K562 (cell line): Measurements from ENCODE around the gene G6PC3. TPM values are rescaled to one million over a fixed set of nuclear protein-coding genes. Genes with fewer than 3 reads are reported as not detected.

ENCODE experiments used
- ARHGAP35 ChIP-seq: fragments of 450-650 bp; IDR thresholded peaks from 2 replicates; pipeline ENCODE4 v1.6.1; 2018; ENCODE audit not compliant: partially characterized antibody
- CBX8 ChIP-seq: fragments of 200-600 bp; sonication (generic); IDR thresholded peaks from 2 replicates; pipeline ENCODE4 v1.6.1; 2012; ENCODE audit warnings: borderline replicate concordance, mixed run types, low read depth, mild to moderate bottlenecking, moderate library complexity, mixed read lengths, low read length, control low read depth, inconsistent platforms; ENCODE audit not compliant: poor library complexity, severe bottlenecking; ENCODE audit errors: extremely low read depth
- GATA2 ChIP-seq: sonication (generic); formaldehyde crosslinking; IDR thresholded peaks from 2 replicates; pipeline ENCODE4 v1.4.0; 2020; ENCODE audit warnings: mild to moderate bottlenecking, missing genetic modification reagents
- HMG20A ChIP-seq: fragments of 450-650 bp; formaldehyde crosslinking; conservative IDR thresholded peaks from 2 replicates; pipeline ENCODE4 v1.4.0; 2020; ENCODE audit warnings: mild to moderate bottlenecking, mixed read lengths
- MCM3 ChIP-seq: fragments of 450-650 bp; IDR thresholded peaks from 2 replicates; pipeline ENCODE4 v1.6.1; 2016
- MYC ChIP-seq, 2 experiments: fragments of 250-450 bp in 1 of 2; sonication (Bioruptor Pico) in 1 of 2; IDR thresholded peaks; 2 replicates each; pipeline versions ENCODE4 v1.5.1 to v1.6.1; 2012 to 2021; ENCODE audit warnings: low read depth in 2 of 2, borderline replicate concordance in 1 of 2, improper control_type of control experiment in 1 of 2, low read length in 1 of 2, mild to moderate bottlenecking in 1 of 2, moderate library complexity in 1 of 2
- NCOA4 ChIP-seq: fragments of 450-650 bp; IDR thresholded peaks from 2 replicates; pipeline ENCODE4 v1.6.1; 2018; ENCODE audit warnings: mild to moderate bottlenecking; ENCODE audit not compliant: partially characterized antibody
- PHB ChIP-seq: fragments of 250-450 bp; sonication (Bioruptor Pico); IDR thresholded peaks from 2 replicates; pipeline ENCODE4 v1.5.0; 2021
- PML ChIP-seq: IDR thresholded peaks from 2 replicates; pipeline ENCODE4 v1.6.1; 2012; ENCODE audit warnings: low read length, inconsistent platforms
- POLR2H ChIP-seq: IDR thresholded peaks from 2 replicates; pipeline ENCODE4 v1.6.1; 2016; ENCODE audit warnings: missing genetic modification characterization, low read depth, mild to moderate bottlenecking, control low read depth, missing compliant biosample characterization, moderate library complexity
- SMAD1 ChIP-seq: fragments of 150-350 bp; IDR thresholded peaks from 2 replicates; pipeline ENCODE4 v1.6.1; 2014; ENCODE audit warnings: low read length, low read depth; ENCODE audit not compliant: partially characterized antibody
- TBL1XR1 ChIP-seq, 2 experiments: IDR thresholded peaks; 2 replicates each; pipeline ENCODE4 v1.6.1; 2012; ENCODE audit warnings: improper control_type of control experiment in 2 of 2, low read length in 2 of 2, mild to moderate bottlenecking in 1 of 2
- TEAD1 ChIP-seq, 2 experiments: fragments of 450-650 bp in 1 of 2; sonication (generic) in 1 of 2; formaldehyde crosslinking; IDR thresholded peaks; 2 replicates each; pipeline versions ENCODE4 v1.4.0 to v1.8.0; 2020 to 2022; ENCODE audit warnings: mild to moderate bottlenecking in 2 of 2, missing genetic modification reagents in 1 of 2
- TFAP4 ChIP-seq: sonication (generic); formaldehyde crosslinking; IDR thresholded peaks from 2 replicates; pipeline ENCODE4 v1.8.0; 2022; ENCODE audit warnings: missing genetic modification reagents, mild to moderate bottlenecking, moderate library complexity, borderline replicate concordance
- THRA ChIP-seq: fragments of 450-650 bp; IDR thresholded peaks from 2 replicates; pipeline ENCODE4 v1.6.1; 2017; ENCODE audit warnings: mild to moderate bottlenecking, moderate library complexity
- WHSC1 ChIP-seq: IDR thresholded peaks from one replicate; pipeline ENCODE4 v1.6.1; 2012; ENCODE audit warnings: low read length, control low read depth, inconsistent platforms
- ZKSCAN1 ChIP-seq: fragments of 150-350 bp; IDR thresholded peaks from 2 replicates; pipeline ENCODE4 v1.6.1; 2016; ENCODE audit warnings: low read depth, low read length
- ZNF124 ChIP-seq: sonication (generic); formaldehyde crosslinking; IDR thresholded peaks from 2 replicates; pipeline ENCODE4 v1.8.1; 2022; ENCODE audit warnings: missing genetic modification reagents
- polyA plus RNA-seq, 8 experiments: library from polyadenylated mRNA; depleted of rRNA in 4 of 8; stranded (reverse) in 5 of 8; unstranded in 3 of 8; fragments of >200 nt; fragmentation: Nextera tagmentation in 2 of 8; fragmentation: Illumina TruSeq in 1 of 8; extraction: Ambion mirVana in 2 of 8; extraction: Trizol in 1 of 8; gene quantifications; 2 replicates each; pipeline versions ENCODE4 v1.2.1 to v1.2.3, GENCODE V29; 2011 to 2014; ENCODE audit warnings: inconsistent platforms in 1 of 8, missing spikeins in 1 of 8
- total RNA-seq, 7 experiments: library from RNA; depleted of rRNA in 6 of 7; stranded (reverse); fragments of >200 nt in 6 of 7; fragmentation: Illumina TruSeq in 2 of 7; extraction: Trizol in 2 of 7; gene quantifications; 2 replicates each; pipeline versions ENCODE4 v1.2.1 to v1.2.3, GENCODE V29; 2011 to 2021; ENCODE audit warnings: low replicate concordance in 1 of 7
- TF ChIP-seq, protein P1 (sequence below): fragments of 150-350 bp; conservative IDR thresholded peaks from 2 replicates; pipeline ENCODE4 v1.6.1; 2014; ENCODE audit warnings: low read length
- TF ChIP-seq, protein P2 (sequence below): fragments of 450-650 bp; IDR thresholded peaks from one replicate; pipeline ENCODE4 v1.6.1; 2018; ENCODE audit warnings: mild to moderate bottlenecking, moderate library complexity; ENCODE audit not compliant: partially characterized antibody

Gene G6PC3
- total and polyA plus RNA-seq, 9 of the 15 experiments (the other 6 are each of a cell fraction or from before 2014, with no cell fraction given): 10.4 to 57.8 (median 31.1) TPM

DNA sequence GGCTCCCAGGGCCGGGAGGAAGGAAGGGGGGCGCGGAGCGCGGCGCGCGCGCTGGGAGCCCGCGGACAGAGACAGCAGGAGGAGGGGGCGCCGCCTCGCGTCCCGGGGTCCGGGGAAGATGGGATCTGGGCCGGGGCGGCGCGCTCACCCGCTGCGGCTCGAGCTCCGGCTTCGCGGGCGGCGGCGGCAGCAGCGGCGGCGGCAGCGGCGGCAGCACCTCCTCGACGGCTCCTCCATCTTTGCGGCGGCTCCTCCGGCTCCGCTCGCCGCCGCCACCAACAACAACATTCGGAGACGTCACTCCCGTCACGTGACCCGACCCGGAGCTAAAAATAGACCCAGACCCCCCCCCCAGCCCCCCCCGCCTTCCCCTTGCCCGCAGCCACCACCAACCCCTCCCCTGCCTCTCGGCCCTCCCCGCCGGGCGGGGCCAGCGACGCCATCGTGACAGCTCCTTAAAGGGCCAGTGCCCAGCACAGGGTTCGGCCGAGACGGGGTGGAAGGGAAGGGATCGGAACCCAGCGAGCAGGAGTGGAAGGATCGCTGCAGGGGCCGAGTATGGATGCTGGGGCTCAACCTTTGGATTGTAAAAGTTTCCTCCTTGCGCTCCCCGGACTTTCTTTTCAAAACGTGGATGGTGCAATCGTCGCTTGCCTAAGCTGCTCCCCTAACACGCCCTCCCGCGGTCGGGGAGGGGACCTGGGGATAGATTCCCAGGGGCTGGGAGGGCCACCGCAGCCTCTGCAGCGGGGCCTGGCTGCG is 53.0 kb downstream of the G6PC3 start, which contains the start of gene HDAC5 (continued):
- TF ChIP-seq, protein P1, sequence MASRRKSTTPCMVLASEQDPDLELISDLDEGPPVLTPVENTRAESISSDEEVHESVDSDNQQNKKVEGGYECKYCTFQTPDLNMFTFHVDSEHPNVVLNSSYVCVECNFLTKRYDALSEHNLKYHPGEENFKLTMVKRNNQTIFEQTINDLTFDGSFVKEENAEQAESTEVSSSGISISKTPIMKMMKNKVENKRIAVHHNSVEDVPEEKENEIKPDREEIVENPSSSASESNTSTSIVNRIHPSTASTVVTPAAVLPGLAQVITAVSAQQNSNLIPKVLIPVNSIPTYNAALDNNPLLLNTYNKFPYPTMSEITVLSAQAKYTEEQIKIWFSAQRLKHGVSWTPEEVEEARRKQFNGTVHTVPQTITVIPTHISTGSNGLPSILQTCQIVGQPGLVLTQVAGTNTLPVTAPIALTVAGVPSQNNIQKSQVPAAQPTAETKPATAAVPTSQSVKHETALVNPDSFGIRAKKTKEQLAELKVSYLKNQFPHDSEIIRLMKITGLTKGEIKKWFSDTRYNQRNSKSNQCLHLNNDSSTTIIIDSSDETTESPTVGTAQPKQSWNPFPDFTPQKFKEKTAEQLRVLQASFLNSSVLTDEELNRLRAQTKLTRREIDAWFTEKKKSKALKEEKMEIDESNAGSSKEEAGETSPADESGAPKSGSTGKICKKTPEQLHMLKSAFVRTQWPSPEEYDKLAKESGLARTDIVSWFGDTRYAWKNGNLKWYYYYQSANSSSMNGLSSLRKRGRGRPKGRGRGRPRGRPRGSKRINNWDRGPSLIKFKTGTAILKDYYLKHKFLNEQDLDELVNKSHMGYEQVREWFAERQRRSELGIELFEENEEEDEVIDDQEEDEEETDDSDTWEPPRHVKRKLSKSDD: no peak
- TF ChIP-seq CBX8 (no peak), PHB (CRISPR knock-in tag) (no peak), TFAP4 (CRISPR knock-in tag) (peak; percentile 75), ARHGAP35 (no peak), MYC (IDR thresholded peaks at IDR 0.05; ENCODE audit: low read depth, low read length) (peak; percentile 97), MYC (CRISPR knock-in tag; IDR thresholded peaks at IDR 0.05; ENCODE audit: borderline replicate concordance, low read depth) (peak; percentile 74; the same call in 1 of the 2 replicates), ZKSCAN1 (no peak), NCOA4 (no peak), ZNF124 (CRISPR knock-in tag) (no peak), GATA2 (CRISPR knock-in tag) (no peak), HMG20A (no peak), TEAD1 (CRISPR knock-in tag; IDR thresholded peaks at IDR 0.05) (peak in 1 of 2 experiments; percentile 82; a peak in 2 of 4 replicates), PML (no peak; the same call in 1 of the 2 replicates), POLR2H (no peak), TBL1XR1 (IDR thresholded peaks at IDR 0.05; ENCODE audit: low read length in 2 of 2) (0 out of 4 replicates have a peak, but pooled peaks of 1 of the 2 experiments have one; percentile 12), THRA (no peak), WHSC1 (no peak), SMAD1 (peak; percentile 77), MCM3 (no peak)
- TF ChIP-seq, protein P2, sequence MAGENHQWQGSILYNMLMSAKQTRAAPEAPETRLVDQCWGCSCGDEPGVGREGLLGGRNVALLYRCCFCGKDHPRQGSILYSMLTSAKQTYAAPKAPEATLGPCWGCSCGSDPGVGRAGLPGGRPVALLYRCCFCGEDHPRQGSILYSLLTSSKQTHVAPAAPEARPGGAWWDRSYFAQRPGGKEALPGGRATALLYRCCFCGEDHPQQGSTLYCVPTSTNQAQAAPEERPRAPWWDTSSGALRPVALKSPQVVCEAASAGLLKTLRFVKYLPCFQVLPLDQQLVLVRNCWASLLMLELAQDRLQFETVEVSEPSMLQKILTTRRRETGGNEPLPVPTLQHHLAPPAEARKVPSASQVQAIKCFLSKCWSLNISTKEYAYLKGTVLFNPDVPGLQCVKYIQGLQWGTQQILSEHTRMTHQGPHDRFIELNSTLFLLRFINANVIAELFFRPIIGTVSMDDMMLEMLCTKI: no peak
